ENCODE data around the gene IGFBPL1. TPM values are rescaled to one million over a fixed set of nuclear protein-coding genes. Genes with fewer than 3 reads are reported as not detected.

Gene IGFBPL1
- total RNA-seq, 4 donors from 2014 or later: not detected

DNA sequence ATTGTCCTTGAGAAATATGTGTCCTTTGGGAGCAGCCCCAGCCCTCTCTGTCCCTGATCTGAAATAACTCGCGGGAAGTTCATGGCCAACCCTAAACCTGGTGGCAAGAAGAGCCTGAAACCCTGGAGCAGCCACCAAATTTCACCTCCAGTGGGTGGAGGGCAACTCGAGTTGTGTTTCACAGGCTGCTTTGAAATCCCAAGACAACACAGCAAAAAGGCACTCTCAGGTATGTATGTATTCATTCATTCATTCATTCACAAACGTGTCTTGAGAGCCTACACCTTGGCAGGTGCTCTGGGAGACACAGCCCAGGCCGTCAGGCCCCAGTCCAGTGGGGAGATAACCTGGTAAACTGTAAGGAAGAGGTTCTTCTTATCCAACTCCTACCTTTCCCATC is 67.4 kb downstream of the IGFBPL1 start:
- H3K4me3 ChIP-seq (ENCODE audit: low read depth, poor library complexity, severe bottlenecking): no peak overlapping the region
- TF ChIP-seq, protein P1, sequence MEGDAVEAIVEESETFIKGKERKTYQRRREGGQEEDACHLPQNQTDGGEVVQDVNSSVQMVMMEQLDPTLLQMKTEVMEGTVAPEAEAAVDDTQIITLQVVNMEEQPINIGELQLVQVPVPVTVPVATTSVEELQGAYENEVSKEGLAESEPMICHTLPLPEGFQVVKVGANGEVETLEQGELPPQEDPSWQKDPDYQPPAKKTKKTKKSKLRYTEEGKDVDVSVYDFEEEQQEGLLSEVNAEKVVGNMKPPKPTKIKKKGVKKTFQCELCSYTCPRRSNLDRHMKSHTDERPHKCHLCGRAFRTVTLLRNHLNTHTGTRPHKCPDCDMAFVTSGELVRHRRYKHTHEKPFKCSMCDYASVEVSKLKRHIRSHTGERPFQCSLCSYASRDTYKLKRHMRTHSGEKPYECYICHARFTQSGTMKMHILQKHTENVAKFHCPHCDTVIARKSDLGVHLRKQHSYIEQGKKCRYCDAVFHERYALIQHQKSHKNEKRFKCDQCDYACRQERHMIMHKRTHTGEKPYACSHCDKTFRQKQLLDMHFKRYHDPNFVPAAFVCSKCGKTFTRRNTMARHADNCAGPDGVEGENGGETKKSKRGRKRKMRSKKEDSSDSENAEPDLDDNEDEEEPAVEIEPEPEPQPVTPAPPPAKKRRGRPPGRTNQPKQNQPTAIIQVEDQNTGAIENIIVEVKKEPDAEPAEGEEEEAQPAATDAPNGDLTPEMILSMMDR (IDR thresholded peaks at IDR 0.05): no peak
- no peak for TF ChIP-seq POLR2A (IDR thresholded peaks at IDR 0.05)
- peak in 1 of 2 donors; percentile 64 for DNase-seq (ENCODE audit: low spot score in 2 of 2)
- intact Hi-C loops (cut with DNase I; ENCODE audit: low total_unique reads): no loop called here
- WGBS, 2 donors: 76 to 91% methylated on average over 5 of the region's 5 CpGs

Other genes starting within 250 kb of the IGFBPL1 start
- 1 to 10 TPM; 2.3 to 6.8 (median 3.6) TPM for gene ALDH1B1, start 31.8 kb downstream of the IGFBPL1 start, total RNA-seq
- gene ANKRD18A, start 196.1 kb upstream of the IGFBPL1 start, total RNA-seq: 10 to 100 TPM in 1 of 4 donors, 1 to 10 TPM in 3; 1.4 to 72.3 (median 4.7) TPM